ENCODE measurements around the gene USH1G. TPM values are rescaled to one million over a fixed set of nuclear protein-coding genes. Genes with fewer than 3 reads are reported as not detected.

USH1G gene
- total and polyA plus RNA-seq, 2 of the 13 experiments (the other 11 are each of a cell fraction or from before 2014, with no cell fraction given) = 0.04 TPM; not detected in 1

DNA sequence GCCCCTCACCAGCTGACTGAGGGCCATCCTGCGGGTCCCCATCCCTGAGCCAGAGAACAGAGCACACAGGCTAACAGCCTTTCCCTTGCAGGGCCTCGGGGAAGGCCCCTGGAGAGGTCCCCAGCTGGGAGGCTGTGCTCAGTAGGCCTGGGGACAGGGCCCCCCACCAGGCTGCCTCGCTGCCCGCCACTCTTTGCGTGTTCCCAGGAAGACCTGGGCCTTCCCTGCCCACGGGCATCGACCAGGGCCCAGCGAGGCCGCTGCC lies 48.7 kb upstream of the USH1G start (continued):
- TF ChIP-seq, protein P1, sequence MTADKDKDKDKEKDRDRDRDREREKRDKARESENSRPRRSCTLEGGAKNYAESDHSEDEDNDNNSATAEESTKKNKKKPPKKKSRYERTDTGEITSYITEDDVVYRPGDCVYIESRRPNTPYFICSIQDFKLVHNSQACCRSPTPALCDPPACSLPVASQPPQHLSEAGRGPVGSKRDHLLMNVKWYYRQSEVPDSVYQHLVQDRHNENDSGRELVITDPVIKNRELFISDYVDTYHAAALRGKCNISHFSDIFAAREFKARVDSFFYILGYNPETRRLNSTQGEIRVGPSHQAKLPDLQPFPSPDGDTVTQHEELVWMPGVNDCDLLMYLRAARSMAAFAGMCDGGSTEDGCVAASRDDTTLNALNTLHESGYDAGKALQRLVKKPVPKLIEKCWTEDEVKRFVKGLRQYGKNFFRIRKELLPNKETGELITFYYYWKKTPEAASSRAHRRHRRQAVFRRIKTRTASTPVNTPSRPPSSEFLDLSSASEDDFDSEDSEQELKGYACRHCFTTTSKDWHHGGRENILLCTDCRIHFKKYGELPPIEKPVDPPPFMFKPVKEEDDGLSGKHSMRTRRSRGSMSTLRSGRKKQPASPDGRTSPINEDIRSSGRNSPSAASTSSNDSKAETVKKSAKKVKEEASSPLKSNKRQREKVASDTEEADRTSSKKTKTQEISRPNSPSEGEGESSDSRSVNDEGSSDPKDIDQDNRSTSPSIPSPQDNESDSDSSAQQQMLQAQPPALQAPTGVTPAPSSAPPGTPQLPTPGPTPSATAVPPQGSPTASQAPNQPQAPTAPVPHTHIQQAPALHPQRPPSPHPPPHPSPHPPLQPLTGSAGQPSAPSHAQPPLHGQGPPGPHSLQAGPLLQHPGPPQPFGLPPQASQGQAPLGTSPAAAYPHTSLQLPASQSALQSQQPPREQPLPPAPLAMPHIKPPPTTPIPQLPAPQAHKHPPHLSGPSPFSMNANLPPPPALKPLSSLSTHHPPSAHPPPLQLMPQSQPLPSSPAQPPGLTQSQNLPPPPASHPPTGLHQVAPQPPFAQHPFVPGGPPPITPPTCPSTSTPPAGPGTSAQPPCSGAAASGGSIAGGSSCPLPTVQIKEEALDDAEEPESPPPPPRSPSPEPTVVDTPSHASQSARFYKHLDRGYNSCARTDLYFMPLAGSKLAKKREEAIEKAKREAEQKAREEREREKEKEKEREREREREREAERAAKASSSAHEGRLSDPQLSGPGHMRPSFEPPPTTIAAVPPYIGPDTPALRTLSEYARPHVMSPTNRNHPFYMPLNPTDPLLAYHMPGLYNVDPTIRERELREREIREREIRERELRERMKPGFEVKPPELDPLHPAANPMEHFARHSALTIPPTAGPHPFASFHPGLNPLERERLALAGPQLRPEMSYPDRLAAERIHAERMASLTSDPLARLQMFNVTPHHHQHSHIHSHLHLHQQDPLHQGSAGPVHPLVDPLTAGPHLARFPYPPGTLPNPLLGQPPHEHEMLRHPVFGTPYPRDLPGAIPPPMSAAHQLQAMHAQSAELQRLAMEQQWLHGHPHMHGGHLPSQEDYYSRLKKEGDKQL (CRISPR knock-in tag; IDR thresholded peaks at IDR 0.05; ENCODE audit: low read depth) = no peak
- TF ChIP-seq, protein P2, sequence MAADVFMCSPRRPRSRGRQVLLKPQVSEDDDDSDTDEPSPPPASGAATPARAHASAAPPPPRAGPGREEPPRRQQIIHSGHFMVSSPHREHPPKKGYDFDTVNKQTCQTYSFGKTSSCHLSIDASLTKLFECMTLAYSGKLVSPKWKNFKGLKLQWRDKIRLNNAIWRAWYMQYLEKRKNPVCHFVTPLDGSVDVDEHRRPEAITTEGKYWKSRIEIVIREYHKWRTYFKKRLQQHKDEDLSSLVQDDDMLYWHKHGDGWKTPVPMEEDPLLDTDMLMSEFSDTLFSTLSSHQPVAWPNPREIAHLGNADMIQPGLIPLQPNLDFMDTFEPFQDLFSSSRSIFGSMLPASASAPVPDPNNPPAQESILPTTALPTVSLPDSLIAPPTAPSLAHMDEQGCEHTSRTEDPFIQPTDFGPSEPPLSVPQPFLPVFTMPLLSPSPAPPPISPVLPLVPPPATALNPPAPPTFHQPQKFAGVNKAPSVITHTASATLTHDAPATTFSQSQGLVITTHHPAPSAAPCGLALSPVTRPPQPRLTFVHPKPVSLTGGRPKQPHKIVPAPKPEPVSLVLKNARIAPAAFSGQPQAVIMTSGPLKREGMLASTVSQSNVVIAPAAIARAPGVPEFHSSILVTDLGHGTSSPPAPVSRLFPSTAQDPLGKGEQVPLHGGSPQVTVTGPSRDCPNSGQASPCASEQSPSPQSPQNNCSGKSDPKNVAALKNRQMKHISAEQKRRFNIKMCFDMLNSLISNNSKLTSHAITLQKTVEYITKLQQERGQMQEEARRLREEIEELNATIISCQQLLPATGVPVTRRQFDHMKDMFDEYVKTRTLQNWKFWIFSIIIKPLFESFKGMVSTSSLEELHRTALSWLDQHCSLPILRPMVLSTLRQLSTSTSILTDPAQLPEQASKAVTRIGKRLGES (CRISPR knock-in tag; IDR thresholded peaks at IDR 0.05; ENCODE audit: borderline replicate concordance) = no peak
- TF ChIP-seq IKZF4 (CRISPR knock-in tag; IDR thresholded peaks at IDR 0.05; ENCODE audit: borderline replicate concordance, low read depth, not compliant biosample characterization) = no peak
- peak; percentile 40 for TF ChIP-seq PHF21A (CRISPR knock-in tag; IDR thresholded peaks at IDR 0.05)
- TF ChIP-seq ZBED4 (CRISPR knock-in tag; IDR thresholded peaks at IDR 0.05; ENCODE audit: borderline replicate concordance) = no peak
- no peak for TF ChIP-seq ZNF7 (CRISPR knock-in tag; IDR thresholded peaks at IDR 0.05)
- peak; percentile 21; the same call in 1 of the 2 replicates for TF ChIP-seq HMG20B (CRISPR knock-in tag; conservative IDR thresholded peaks at IDR 0.05)
- TF ChIP-seq ZNF367 (CRISPR knock-in tag; IDR thresholded peaks at IDR 0.05; ENCODE audit: borderline replicate concordance) = no peak
- no peak for TF ChIP-seq DR1 (CRISPR knock-in tag; IDR thresholded peaks at IDR 0.05)
- TF ChIP-seq ZBTB21 (CRISPR knock-in tag; IDR thresholded peaks at IDR 0.05) = no peak
- TF ChIP-seq KDM5B (CRISPR knock-in tag; IDR thresholded peaks at IDR 0.05; ENCODE audit: borderline replicate concordance) = 0 out of 2 replicates have a peak, but pooled peaks have one; percentile 35
- 0 out of 2 replicates have a peak, but pooled peaks have one; percentile 0 for TF ChIP-seq DNMT1 (CRISPR knock-in tag; IDR thresholded peaks at IDR 0.05)
- TF ChIP-seq ZNF841 (CRISPR knock-in tag; IDR thresholded peaks at IDR 0.05; ENCODE audit: borderline replicate concordance) = no peak
- no peak for TF ChIP-seq PAF1 (CRISPR knock-in tag; IDR thresholded peaks at IDR 0.05)
- TF ChIP-seq YY1 (IDR thresholded peaks at IDR 0.05; ENCODE audit: insufficient read depth, insufficient replicate concordance, low read depth, low read length) = no peak
- TF ChIP-seq HNF4G (IDR thresholded peaks at IDR 0.05; ENCODE audit: borderline replicate concordance, low read depth, low read length) = no peak
- TF ChIP-seq HNF4G (CRISPR knock-in tag; IDR thresholded peaks at IDR 0.05; ENCODE audit: borderline replicate concordance, low read depth) = 0 out of 2 replicates have a peak, but pooled peaks have one; percentile 14
- no peak for TF ChIP-seq KDM3A (CRISPR knock-in tag; IDR thresholded peaks at IDR 0.05; ENCODE audit: low read depth)
- TF ChIP-seq ZNF224 (CRISPR knock-in tag; IDR thresholded peaks at IDR 0.05) = no peak

Measured in HepG2 (cell line).